ENCODE results near the gene CYTH2.

CYTH2 gene

DNA sequence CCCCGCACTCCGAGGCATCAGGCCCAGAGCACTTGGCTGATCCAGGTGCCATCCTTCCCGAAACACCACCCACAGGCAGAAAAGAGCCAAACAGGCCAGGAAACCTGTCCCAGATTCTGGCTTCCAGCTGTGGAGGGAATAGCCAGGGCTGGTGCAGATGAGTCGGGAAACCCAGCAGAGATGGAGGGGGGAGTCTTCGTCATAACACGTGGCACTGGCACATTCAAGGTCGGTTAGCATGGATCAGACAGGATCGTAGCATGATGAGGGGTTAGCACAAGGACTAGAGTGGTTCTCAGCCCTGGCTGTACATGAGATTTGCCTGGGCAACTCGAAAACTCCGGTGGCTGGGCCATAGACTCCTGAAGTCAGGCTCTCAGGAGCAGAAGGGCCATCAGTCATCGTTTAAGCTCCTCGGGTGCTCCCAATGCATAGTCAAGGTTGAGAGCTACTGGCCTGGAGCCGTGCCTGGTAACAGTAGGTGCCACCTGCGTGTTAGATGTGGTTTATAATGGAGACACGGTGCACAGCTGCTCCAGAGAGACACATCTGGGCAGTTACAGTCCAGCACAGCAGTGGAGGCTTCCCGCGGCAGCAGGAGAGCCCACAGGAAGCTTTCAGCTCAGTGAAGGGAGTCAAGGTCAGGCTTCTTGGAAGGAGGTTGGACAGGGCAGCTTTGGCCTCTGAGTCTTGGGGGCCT is 6.3 kb downstream of the CYTH2 start:
- no peaks in the 10 kb centered on the region for H3K27me3 ChIP-seq (ENCODE audit: control insufficient read depth, insufficient read depth, low read length)
- H3K9ac ChIP-seq (ENCODE audit: low read length), result no peak overlapping the region
- H3K4me1 ChIP-seq (ENCODE audit: control insufficient read depth, insufficient read depth, low read length), result peaks cover 3% of the 10 kb centered on the region
- no peak overlapping the region for H3K27ac ChIP-seq (ENCODE audit: low read depth, low read length)
- H3K36me3 ChIP-seq (ENCODE audit: control insufficient read depth, insufficient read depth, low read length), result peaks cover 53% of the 10 kb centered on the region
- no peak overlapping the region for H3K4me3 ChIP-seq (ENCODE audit: low read length)

DNA sequence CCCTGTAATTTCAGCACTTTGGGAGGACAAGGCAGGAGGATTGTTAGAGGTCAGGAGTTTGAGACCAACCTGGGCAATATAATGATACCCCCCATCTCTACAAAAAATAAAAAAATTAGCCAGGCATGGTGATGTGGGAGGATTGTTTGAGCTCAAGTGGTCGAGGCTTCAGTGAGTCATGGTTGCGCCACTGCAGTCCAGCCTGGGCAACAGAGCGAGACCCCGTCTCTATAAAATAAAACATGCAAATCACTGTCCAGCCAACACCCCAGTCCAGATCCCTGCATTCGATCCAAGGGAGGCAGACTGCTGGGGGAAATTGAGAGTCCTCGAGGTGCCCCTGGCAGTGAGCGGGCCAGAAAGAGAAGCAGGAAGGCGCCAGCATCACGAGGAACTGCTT is 7.0 kb downstream of the CYTH2 start:
- peaks cover 48% of the 10 kb centered on the region for H3K36me3 ChIP-seq (ENCODE audit: control insufficient read depth, insufficient read depth, low read length)
- H3K27ac ChIP-seq (ENCODE audit: low read depth, low read length), result no peak overlapping the region
- no peak overlapping the region for H3K4me3 ChIP-seq (ENCODE audit: low read length)
- no peak overlapping the region for H3K9ac ChIP-seq (ENCODE audit: low read length)
- H3K27me3 ChIP-seq (ENCODE audit: control insufficient read depth, insufficient read depth, low read length), result no peaks in the 10 kb centered on the region
- peaks cover 3% of the 10 kb centered on the region for H3K4me1 ChIP-seq (ENCODE audit: control insufficient read depth, insufficient read depth, low read length)

DNA sequence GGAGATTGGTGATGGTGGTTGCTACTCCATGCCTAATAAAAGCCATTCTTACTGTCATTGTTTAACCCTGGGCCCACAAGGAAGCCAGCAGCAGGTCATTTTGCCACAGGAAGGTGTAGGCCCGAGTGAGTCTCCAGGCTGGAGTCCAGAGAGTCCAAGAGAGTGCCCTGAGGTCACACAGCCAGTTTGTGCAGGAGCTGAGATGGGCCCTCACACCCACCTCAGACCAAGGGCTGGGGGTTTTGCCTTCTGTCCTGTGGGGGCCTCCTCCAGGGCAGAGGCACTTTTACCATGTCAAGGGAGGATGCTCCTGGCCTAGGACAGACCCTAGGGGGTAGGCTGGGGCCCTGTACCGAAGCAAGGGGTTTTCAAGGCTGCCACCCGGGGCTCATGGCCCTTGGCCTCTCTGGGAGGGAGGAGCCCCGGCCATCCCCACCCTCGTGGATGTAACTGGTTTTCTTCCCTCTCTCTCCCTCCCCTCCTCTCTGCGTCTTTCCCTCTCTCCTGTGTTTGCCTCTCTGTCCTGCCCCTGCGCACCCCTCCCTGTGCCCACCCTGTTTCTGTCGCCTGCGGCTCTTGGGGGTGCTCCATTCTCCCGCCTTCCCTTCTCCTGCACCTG is 8.0 kb downstream of the CYTH2 start:
- no peak overlapping the region for H3K4me3 ChIP-seq (ENCODE audit: low read length)
- peaks cover 48% of the 10 kb centered on the region for H3K36me3 ChIP-seq (ENCODE audit: control insufficient read depth, insufficient read depth, low read length)
- H3K27ac ChIP-seq (ENCODE audit: low read depth, low read length), result no peak overlapping the region
- no peaks in the 10 kb centered on the region for H3K27me3 ChIP-seq (ENCODE audit: control insufficient read depth, insufficient read depth, low read length)
- no peak overlapping the region for H3K9ac ChIP-seq (ENCODE audit: low read length)
- H3K4me1 ChIP-seq (ENCODE audit: control insufficient read depth, insufficient read depth, low read length), result peaks cover 4% of the 10 kb centered on the region

DNA sequence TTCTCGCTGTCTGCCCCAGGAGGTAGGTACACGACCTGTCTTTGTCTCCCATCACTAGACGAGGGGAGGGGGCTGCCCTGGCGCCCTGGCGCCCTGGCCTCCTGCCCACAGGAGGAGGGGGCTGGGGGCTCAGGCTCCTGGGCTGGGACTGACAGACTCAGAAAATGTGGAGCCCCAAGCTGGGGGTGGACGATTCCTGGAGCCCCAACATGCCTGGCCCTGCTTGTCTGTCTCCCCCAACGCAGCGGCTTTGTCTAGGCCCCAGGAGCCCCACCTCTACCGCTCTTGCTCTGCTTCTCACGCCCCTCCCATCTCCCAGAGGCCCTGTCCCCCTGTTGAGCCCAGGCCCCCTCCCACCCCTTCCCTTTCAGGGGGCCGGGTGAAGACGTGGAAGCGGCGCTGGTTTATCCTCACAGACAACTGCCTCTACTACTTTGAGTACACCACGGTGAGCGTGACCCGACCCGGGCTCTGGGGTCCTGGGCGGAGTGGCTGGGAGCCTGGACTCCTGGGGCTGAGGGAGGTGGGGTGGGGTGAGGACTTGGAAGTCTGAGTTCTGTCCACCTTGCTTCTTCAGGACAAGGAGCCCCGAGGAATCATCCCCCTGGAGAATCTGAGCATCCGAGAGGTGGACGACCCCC is 8.6 kb downstream of the CYTH2 start:
- no peaks in the 10 kb centered on the region for H3K27me3 ChIP-seq (ENCODE audit: control insufficient read depth, insufficient read depth, low read length)
- H3K4me1 ChIP-seq (ENCODE audit: control insufficient read depth, insufficient read depth, low read length), result peaks cover 4% of the 10 kb centered on the region
- no peak overlapping the region for H3K9ac ChIP-seq (ENCODE audit: low read length)
- H3K4me3 ChIP-seq (ENCODE audit: low read length), result no peak overlapping the region
- no peak overlapping the region for H3K27ac ChIP-seq (ENCODE audit: low read depth, low read length)
- peaks cover 43% of the 10 kb centered on the region for H3K36me3 ChIP-seq (ENCODE audit: control insufficient read depth, insufficient read depth, low read length)

DNA sequence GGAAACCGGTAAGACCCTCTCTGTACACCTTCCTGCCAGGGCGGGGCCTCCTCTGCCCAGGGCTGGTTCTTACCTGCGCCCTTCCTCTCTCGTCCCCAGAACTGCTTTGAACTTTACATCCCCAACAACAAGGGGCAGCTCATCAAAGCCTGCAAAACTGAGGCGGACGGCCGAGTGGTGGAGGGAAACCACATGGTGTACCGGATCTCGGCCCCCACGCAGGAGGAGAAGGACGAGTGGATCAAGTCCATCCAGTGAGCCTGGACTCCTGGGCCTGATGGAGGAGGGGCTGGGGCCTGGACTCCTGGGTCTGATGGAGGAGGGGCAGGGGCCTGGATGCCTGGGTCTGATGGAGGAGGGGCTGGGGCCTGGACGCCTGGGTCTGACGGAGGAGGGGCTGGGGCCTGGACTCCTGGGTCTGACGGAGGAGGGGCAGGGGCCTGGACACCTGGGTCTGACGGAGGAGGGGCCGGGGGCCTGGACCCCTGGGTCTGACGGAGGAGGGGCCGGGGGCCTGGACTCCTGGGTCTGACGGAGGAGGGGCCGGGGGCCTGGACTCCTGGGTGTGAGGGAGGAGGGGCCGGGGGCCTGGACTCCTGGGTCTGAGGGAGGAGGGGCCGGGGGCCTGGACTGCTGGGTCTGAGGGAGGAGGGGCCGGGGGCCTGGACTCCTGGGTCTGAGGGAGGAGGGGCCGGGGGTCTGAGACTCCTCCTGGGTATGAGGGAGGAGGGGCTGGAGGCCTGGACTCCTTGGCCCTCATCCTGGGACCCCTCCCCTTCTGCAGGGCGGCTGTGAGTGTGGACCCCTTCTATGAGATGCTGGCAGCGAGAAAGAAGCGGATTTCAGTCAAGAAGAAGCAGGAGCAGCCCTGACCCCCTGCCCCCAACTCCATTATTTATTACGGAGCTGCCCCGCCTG is 9.4 kb downstream of the CYTH2 start:
- H3K9ac ChIP-seq (ENCODE audit: low read length), result no peak overlapping the region
- H3K4me1 ChIP-seq (ENCODE audit: control insufficient read depth, insufficient read depth, low read length), result peaks cover 4% of the 10 kb centered on the region
- no peak overlapping the region for H3K4me3 ChIP-seq (ENCODE audit: low read length)
- no peak overlapping the region for H3K27ac ChIP-seq (ENCODE audit: low read depth, low read length)
- peaks cover 35% of the 10 kb centered on the region for H3K36me3 ChIP-seq (ENCODE audit: control insufficient read depth, insufficient read depth, low read length)
- H3K27me3 ChIP-seq (ENCODE audit: control insufficient read depth, insufficient read depth, low read length), result no peaks in the 10 kb centered on the region

DNA sequence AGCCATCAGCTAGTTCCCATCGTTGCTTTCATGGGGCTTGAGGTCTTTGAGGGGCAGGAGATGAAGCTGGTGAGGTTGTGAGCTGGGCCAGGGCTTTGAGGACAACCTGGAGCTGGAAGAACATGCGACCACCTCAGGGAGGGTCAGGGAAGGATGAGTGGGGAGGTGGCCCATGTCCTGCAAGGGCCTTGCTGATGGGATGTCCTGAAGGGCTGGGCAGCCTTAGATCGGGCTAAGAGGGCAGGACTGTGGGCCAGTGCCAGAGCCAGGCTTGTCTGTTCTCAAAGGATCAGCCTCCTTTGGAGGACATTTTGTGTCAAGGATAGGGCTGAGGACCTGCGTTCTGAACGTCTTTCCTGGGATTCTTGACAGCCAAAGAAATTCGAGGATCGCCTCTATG is 10.5 kb downstream of the CYTH2 start:
- H3K4me1 ChIP-seq (ENCODE audit: control insufficient read depth, insufficient read depth, low read length), result peaks cover 4% of the 10 kb centered on the region
- peaks cover 25% of the 10 kb centered on the region for H3K36me3 ChIP-seq (ENCODE audit: control insufficient read depth, insufficient read depth, low read length)
- H3K27me3 ChIP-seq (ENCODE audit: control insufficient read depth, insufficient read depth, low read length), result no peaks in the 10 kb centered on the region
- H3K27ac ChIP-seq (ENCODE audit: low read depth, low read length), result peak overlapping the region; percentile 91
- no peak overlapping the region for H3K9ac ChIP-seq (ENCODE audit: low read length)
- no peak overlapping the region for H3K4me3 ChIP-seq (ENCODE audit: low read length)

DNA sequence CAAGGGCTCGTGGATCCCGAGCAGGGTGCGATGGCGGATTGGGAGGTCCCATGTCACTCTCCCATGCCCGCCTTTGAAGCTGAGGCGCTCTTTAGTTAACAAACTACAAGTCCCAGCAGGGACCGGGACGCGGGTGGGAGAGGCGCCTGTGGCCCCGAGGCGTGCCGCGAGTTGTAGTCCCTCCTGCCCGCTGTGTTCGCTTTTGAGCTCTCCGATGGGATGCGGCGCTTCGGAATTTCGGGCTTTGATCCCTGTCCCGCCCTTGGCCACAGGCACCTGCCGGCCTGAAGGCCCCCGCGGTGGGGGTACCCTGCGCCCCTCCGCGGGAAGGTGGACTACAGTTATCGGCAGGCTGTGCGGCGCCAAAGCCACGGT is 11.0 kb downstream of the CYTH2 start:
- H3K4me1 ChIP-seq (ENCODE audit: control insufficient read depth, insufficient read depth, low read length), result peaks cover 4% of the 10 kb centered on the region
- H3K9ac ChIP-seq (ENCODE audit: low read length), result peak overlapping the region; percentile 45
- H3K36me3 ChIP-seq (ENCODE audit: control insufficient read depth, insufficient read depth, low read length), result peaks cover 21% of the 10 kb centered on the region
- H3K27ac ChIP-seq (ENCODE audit: low read depth, low read length), result peak overlapping the region; percentile 91
- no peaks in the 10 kb centered on the region for H3K27me3 ChIP-seq (ENCODE audit: control insufficient read depth, insufficient read depth, low read length)
- H3K4me3 ChIP-seq (ENCODE audit: low read length), result peak overlapping the region; percentile 78

DNA sequence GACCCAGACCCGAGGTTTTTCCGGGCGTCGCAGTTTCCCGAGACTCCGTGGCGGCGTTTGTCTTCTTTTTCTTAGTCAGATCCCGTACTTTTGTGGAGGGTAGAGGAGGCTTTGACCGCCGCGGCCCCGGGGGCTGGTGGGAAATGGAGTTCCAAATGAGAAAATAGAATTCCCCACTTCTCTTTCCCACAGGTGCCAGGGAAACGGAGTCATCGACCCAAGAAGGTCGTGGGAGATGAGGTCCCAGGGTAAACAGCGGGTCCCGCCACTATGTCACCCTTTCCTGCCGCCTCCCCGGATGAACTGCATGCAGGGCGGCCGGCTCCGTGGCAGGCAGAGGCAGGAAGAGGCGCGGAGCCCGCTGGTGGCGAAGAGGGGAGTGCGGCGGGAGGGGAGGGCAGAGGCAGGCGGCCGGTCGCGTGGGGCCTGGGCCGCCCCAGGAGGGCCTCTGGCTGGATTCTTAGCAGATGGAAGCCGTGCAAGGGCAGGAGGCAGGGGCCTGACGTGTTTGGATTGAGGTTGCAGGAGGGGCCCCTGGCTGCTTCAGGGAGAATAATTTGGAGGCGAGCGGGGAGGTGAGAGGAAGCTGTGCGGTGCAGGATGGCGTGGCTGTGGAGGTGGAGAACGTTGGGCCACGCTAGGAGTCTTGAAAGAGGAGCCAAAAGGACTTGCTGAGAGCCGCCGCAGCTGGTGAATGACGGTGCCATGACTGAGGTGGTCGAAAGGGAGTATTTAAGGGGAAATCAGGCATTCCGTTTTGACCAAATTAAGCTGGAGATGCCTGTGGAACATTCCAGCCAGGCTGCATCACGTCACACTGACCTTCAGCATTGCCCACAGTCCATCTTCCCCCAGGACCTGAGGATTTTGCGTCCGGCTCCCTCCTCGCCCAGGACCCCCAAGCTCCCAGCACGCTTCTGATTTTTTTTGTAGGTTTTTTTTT is 11.7 kb downstream of the CYTH2 start:
- H3K27me3 ChIP-seq (ENCODE audit: control insufficient read depth, insufficient read depth, low read length), result no peaks in the 10 kb centered on the region
- H3K36me3 ChIP-seq (ENCODE audit: control insufficient read depth, insufficient read depth, low read length), result peaks cover 15% of the 10 kb centered on the region
- peak overlapping the region; percentile 91 for H3K27ac ChIP-seq (ENCODE audit: low read depth, low read length)
- H3K9ac ChIP-seq (ENCODE audit: low read length), result peak overlapping the region; percentile 45
- H3K4me3 ChIP-seq (ENCODE audit: low read length), result peak overlapping the region; percentile 78
- peaks cover 4% of the 10 kb centered on the region for H3K4me1 ChIP-seq (ENCODE audit: control insufficient read depth, insufficient read depth, low read length)

DNA sequence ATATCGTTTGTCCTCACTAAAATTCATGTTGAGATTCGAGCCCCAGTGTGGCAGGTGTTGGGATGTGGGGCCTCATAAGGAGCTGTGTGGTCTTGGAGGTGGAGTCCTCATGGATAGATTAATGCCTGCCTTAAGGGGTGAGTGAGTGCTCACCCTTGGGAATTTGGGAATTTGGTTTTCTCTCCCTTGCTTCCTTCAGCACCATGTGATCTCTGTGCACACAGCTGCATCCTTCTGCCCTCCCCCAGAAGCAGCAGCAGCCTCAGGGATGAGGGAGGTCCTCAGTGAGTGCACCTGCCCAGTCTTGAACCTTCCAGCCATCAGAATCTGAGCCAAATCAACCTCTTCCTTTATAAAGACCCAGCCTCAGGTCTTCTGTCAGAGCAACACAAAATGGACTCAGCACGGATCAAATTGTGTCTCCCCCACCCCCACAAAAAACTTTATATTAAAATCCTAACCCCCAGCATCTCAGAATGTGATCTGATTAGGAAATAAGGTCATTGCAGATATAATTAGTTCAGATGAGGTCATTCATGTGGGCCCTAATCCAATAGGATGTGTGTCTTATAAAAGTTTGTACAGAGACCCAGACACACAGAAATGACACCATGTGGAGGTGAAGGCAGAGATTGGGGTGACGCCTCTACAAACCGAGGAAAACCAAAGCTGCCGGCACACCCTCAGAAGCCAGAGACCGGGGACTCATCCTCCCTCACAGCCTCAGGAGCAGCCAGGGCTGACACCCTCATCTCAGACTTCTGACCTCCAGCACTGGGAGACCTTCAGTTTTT is 12.9 kb downstream of the CYTH2 start:
- H3K4me1 ChIP-seq (ENCODE audit: control insufficient read depth, insufficient read depth, low read length), result peaks cover 4% of the 10 kb centered on the region
- H3K27me3 ChIP-seq (ENCODE audit: control insufficient read depth, insufficient read depth, low read length), result no peaks in the 10 kb centered on the region
- peaks cover 7% of the 10 kb centered on the region for H3K36me3 ChIP-seq (ENCODE audit: control insufficient read depth, insufficient read depth, low read length)
- no peak overlapping the region for H3K9ac ChIP-seq (ENCODE audit: low read length)
- no peak overlapping the region for H3K27ac ChIP-seq (ENCODE audit: low read depth, low read length)
- no peak overlapping the region for H3K4me3 ChIP-seq (ENCODE audit: low read length)

DNA sequence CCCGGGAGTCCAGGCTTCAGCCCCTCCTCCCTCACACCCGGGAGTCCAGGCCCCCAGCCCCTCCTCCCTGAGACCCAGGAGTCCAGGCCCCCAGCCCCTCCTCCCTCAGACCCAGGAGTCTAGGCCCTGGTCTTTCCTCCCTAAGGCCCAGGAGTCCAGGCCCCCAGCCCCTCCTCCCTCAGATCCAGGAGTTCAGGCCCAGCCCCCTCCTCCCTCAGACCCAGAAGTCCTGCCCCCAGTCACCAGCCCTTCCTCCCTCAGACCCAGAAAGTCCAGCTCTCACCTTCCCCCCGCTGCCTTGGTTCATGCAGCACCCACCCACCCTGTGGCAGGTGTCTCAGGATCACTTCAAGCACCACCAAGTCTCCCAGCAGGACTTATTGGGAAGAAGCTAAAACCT is 14.1 kb downstream of the CYTH2 start:
- no peak overlapping the region for H3K9ac ChIP-seq (ENCODE audit: low read length)
- H3K27ac ChIP-seq (ENCODE audit: low read depth, low read length), result no peak overlapping the region
- no peak overlapping the region for H3K4me3 ChIP-seq (ENCODE audit: low read length)
- H3K36me3 ChIP-seq (ENCODE audit: control insufficient read depth, insufficient read depth, low read length), result peaks cover 1% of the 10 kb centered on the region
- peaks cover 4% of the 10 kb centered on the region for H3K4me1 ChIP-seq (ENCODE audit: control insufficient read depth, insufficient read depth, low read length)
- H3K27me3 ChIP-seq (ENCODE audit: control insufficient read depth, insufficient read depth, low read length), result no peaks in the 10 kb centered on the region

All from rectal smooth muscle tissue (tissue), 1 donor.